ENCODE measurements around the gene VAC14.

Gene VAC14

GRCh38 chr16:70656712-70657263 is 144.2 kb downstream of the VAC14 start:
- no peaks in the 10 kb centered on the region for H3K9me3 ChIP-seq (replicated peaks; ENCODE audit: low read length)
- H3K4me2 ChIP-seq (ENCODE audit: low read length): no peak overlapping the region
- H3K4me3 ChIP-seq (ENCODE audit: low read length): no peak overlapping the region
- no peaks in the 10 kb centered on the region for H3K27me3 ChIP-seq (ENCODE audit: control insufficient read depth, insufficient read depth, low read length)
- H3K4me1 ChIP-seq (ENCODE audit: control insufficient read depth, insufficient read depth, low read length): peaks cover 18% of the 10 kb centered on the region
- peaks cover 2% of the 10 kb centered on the region for H3K36me3 ChIP-seq (ENCODE audit: insufficient read depth, low read length)
- no peak overlapping the region for H3K9ac ChIP-seq (ENCODE audit: low read depth, low read length)

GRCh38 chr16:70656065-70656711 is 144.8 kb downstream of the VAC14 start:
- Histone ChIP-seq H3K4me3 (ENCODE audit: low read length) (no peak overlapping the region), H3K36me3 (ENCODE audit: insufficient read depth, low read length) (no peaks in the 10 kb centered on the region), H3K27me3 (ENCODE audit: control insufficient read depth, insufficient read depth, low read length) (no peaks in the 10 kb centered on the region), H3K4me1 (ENCODE audit: control insufficient read depth, insufficient read depth, low read length) (peaks cover 24% of the 10 kb centered on the region), H3K4me2 (ENCODE audit: low read length) (no peak overlapping the region), H3K9me3 (replicated peaks; ENCODE audit: low read length) (no peaks in the 10 kb centered on the region), H3K9ac (ENCODE audit: low read depth, low read length) (no peak overlapping the region)

GRCh38 chr16:70653809-70654771 is 146.9 kb downstream of the VAC14 start:
- H3K4me1 ChIP-seq (ENCODE audit: control insufficient read depth, insufficient read depth, low read length): peaks cover 26% of the 10 kb centered on the region
- H3K4me2 ChIP-seq (ENCODE audit: low read length): peak overlapping the region; percentile 80
- no peaks in the 10 kb centered on the region for H3K9me3 ChIP-seq (replicated peaks; ENCODE audit: low read length)
- H3K4me3 ChIP-seq (ENCODE audit: low read length): peak overlapping the region; percentile 54
- no peaks in the 10 kb centered on the region for H3K36me3 ChIP-seq (ENCODE audit: insufficient read depth, low read length)
- peak overlapping the region; percentile 65 for H3K9ac ChIP-seq (ENCODE audit: low read depth, low read length)
- no peaks in the 10 kb centered on the region for H3K27me3 ChIP-seq (ENCODE audit: control insufficient read depth, insufficient read depth, low read length)

- Histone ChIP-seq H3K36me3 (ENCODE audit: insufficient read depth, low read length) (no peaks in the 10 kb centered on the region), H3K4me3 (ENCODE audit: low read length) (no peak overlapping the region), H3K9ac (ENCODE audit: low read depth, low read length) (no peak overlapping the region), H3K9me3 (replicated peaks; ENCODE audit: low read length) (no peaks in the 10 kb centered on the region), H3K4me1 (ENCODE audit: control insufficient read depth, insufficient read depth, low read length) (peaks cover 26% of the 10 kb centered on the region), H3K4me2 (ENCODE audit: low read length) (no peak overlapping the region), H3K27me3 (ENCODE audit: control insufficient read depth, insufficient read depth, low read length) (no peaks in the 10 kb centered on the region)
Observed at GRCh38 chr16:70653406-70653805, 147.6 kb downstream of the VAC14 start.

GRCh38 chr16:70652322-70652721 is 148.6 kb downstream of the VAC14 start:
- H3K4me3 ChIP-seq (ENCODE audit: low read length): no peak overlapping the region
- H3K4me1 ChIP-seq (ENCODE audit: control insufficient read depth, insufficient read depth, low read length): peaks cover 32% of the 10 kb centered on the region
- H3K36me3 ChIP-seq (ENCODE audit: insufficient read depth, low read length): no peaks in the 10 kb centered on the region
- no peak overlapping the region for H3K9ac ChIP-seq (ENCODE audit: low read depth, low read length)
- H3K4me2 ChIP-seq (ENCODE audit: low read length): no peak overlapping the region
- no peaks in the 10 kb centered on the region for H3K9me3 ChIP-seq (replicated peaks; ENCODE audit: low read length)
- H3K27me3 ChIP-seq (ENCODE audit: control insufficient read depth, insufficient read depth, low read length): no peaks in the 10 kb centered on the region

GRCh38 chr16:70651524-70651923 is 149.4 kb downstream of the VAC14 start:
- Histone ChIP-seq H3K9me3 (replicated peaks; ENCODE audit: low read length) (no peaks in the 10 kb centered on the region), H3K27me3 (ENCODE audit: control insufficient read depth, insufficient read depth, low read length) (no peaks in the 10 kb centered on the region)

GRCh38 chr16:70650216-70650615 is 150.7 kb downstream of the VAC14 start:
- Histone ChIP-seq H3K4me1 (ENCODE audit: control insufficient read depth, insufficient read depth, low read length) (peaks cover 45% of the 10 kb centered on the region), H3K9ac (ENCODE audit: low read depth, low read length) (no peak overlapping the region), H3K4me2 (ENCODE audit: low read length) (no peak overlapping the region), H3K27me3 (ENCODE audit: control insufficient read depth, insufficient read depth, low read length) (no peaks in the 10 kb centered on the region), H3K9me3 (replicated peaks; ENCODE audit: low read length) (no peaks in the 10 kb centered on the region), H3K36me3 (ENCODE audit: insufficient read depth, low read length) (no peaks in the 10 kb centered on the region), H3K4me3 (ENCODE audit: low read length) (no peak overlapping the region)

More at GRCh38 chr16:70651524-70651923, 149.4 kb downstream of the VAC14 start:
- no peaks in the 10 kb centered on the region for H3K36me3 ChIP-seq (ENCODE audit: insufficient read depth, low read length)
- peaks cover 40% of the 10 kb centered on the region for H3K4me1 ChIP-seq (ENCODE audit: control insufficient read depth, insufficient read depth, low read length)
- no peak overlapping the region for H3K9ac ChIP-seq (ENCODE audit: low read depth, low read length)
- no peak overlapping the region for H3K4me3 ChIP-seq (ENCODE audit: low read length)
- H3K4me2 ChIP-seq (ENCODE audit: low read length): peak overlapping the region; percentile 27

- Histone ChIP-seq H3K9ac (ENCODE audit: low read depth, low read length) (no peak overlapping the region), H3K36me3 (ENCODE audit: insufficient read depth, low read length) (no peaks in the 10 kb centered on the region), H3K4me1 (ENCODE audit: control insufficient read depth, insufficient read depth, low read length) (peaks cover 44% of the 10 kb centered on the region), H3K4me2 (ENCODE audit: low read length) (no peak overlapping the region), H3K9me3 (replicated peaks; ENCODE audit: low read length) (no peaks in the 10 kb centered on the region), H3K4me3 (ENCODE audit: low read length) (no peak overlapping the region), H3K27me3 (ENCODE audit: control insufficient read depth, insufficient read depth, low read length) (no peaks in the 10 kb centered on the region)
Observed at GRCh38 chr16:70649300-70649699, 151.7 kb downstream of the VAC14 start.

GRCh38 chr16:70648606-70649005 is 152.4 kb downstream of the VAC14 start:
- no peak overlapping the region for H3K4me2 ChIP-seq (ENCODE audit: low read length)
- no peak overlapping the region for H3K4me3 ChIP-seq (ENCODE audit: low read length)
- no peaks in the 10 kb centered on the region for H3K36me3 ChIP-seq (ENCODE audit: insufficient read depth, low read length)
- H3K4me1 ChIP-seq (ENCODE audit: control insufficient read depth, insufficient read depth, low read length): peaks cover 39% of the 10 kb centered on the region
- no peaks in the 10 kb centered on the region for H3K9me3 ChIP-seq (replicated peaks; ENCODE audit: low read length)
- H3K9ac ChIP-seq (ENCODE audit: low read depth, low read length): peak overlapping the region; percentile 10
- H3K27me3 ChIP-seq (ENCODE audit: control insufficient read depth, insufficient read depth, low read length): no peaks in the 10 kb centered on the region

GRCh38 chr16:70647441-70648359 is 153.3 kb downstream of the VAC14 start:
- Histone ChIP-seq H3K9me3 (replicated peaks; ENCODE audit: low read length) (no peaks in the 10 kb centered on the region), H3K27me3 (ENCODE audit: control insufficient read depth, insufficient read depth, low read length) (no peaks in the 10 kb centered on the region), H3K4me3 (ENCODE audit: low read length) (peak overlapping the region; percentile 19), H3K9ac (ENCODE audit: low read depth, low read length) (peak overlapping the region; percentile 29), H3K4me1 (ENCODE audit: control insufficient read depth, insufficient read depth, low read length) (peaks cover 34% of the 10 kb centered on the region), H3K4me2 (ENCODE audit: low read length) (peak overlapping the region; percentile 45), H3K36me3 (ENCODE audit: insufficient read depth, low read length) (no peaks in the 10 kb centered on the region)

Data from skeletal muscle satellite cell (primary cell).